ENCODE results near the gene IL23R.

DNA sequence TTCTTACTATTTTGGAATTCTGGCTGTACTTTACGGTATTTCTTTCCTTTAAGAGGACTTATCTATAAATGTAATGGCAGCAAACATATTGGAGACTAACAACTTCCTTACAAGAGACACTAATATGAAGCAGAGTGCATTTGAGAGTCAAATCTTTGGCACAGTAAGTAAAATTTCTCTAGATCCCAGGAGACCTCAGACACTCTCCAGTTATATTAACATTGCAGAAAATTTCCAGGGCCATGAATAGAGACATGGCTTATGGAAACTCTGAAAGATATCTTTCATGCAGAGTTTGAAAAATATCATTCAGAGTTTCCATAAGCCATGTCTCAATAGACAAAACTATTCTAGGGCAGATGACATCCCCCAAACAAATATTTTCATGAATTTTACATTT lies 51.2 kb downstream of the IL23R start:
- TF ChIP-seq CTCF (IDR thresholded peaks at IDR 0.05) (no peak), POLR2A (IDR thresholded peaks at IDR 0.05) (no peak), EP300 (IDR thresholded peaks at IDR 0.05) (no peak)
